Effector CD8-positive, alpha-beta T cell (primary cell): ENCODE results near the gene RBP3.

ENCODE experiments used
- DNase-seq: peaks from one replicate; lab custom pipeline; 2025; lab: John Stamatoyannopoulos, UW

The RBP3 gene

GRCh38 chr10:47336387-47337134 is 11.6 kb upstream of the RBP3 start:
- DNase-seq = no peak

GRCh38 chr10:47337310-47337709 is 10.9 kb upstream of the RBP3 start:
- DNase-seq = no peak

DNA sequence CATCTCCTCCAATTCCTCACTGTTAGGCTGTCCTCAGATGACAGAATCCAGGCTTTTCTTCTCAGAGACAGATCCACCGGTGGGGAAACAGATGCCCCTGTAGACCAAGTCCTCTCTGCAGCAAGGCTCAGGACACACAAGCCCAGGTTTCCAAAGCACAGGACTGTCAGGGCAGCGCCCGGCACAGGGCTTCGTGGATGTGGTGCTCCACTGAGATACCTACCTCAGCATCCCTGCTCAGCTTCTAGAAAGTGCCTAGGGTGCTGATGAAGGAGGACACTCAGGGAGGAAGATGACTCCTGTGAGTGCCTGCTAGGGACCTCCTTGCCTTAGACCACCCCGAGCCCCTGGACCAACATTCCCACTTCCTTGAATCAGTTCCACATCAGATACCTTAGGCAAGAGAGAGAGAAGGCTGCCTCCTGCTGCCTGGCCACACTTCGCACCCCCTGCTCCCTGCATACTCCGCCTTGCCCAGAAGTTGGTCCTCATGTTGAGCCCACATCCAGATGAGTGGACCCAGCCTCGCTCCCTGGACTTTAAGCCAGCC is 8.9 kb upstream of the RBP3 start:
- DNase-seq = no peak

- no peak for DNase-seq
Measured at GRCh38 chr10:47339759-47340607, 8.2 kb upstream of the RBP3 start.

GRCh38 chr10:47340608-47341170 is 7.5 kb upstream of the RBP3 start:
- peak; percentile 63 for DNase-seq

- DNase-seq = no peak
Measured at GRCh38 chr10:47344996-47345870, 2.9 kb upstream of the RBP3 start.

DNA sequence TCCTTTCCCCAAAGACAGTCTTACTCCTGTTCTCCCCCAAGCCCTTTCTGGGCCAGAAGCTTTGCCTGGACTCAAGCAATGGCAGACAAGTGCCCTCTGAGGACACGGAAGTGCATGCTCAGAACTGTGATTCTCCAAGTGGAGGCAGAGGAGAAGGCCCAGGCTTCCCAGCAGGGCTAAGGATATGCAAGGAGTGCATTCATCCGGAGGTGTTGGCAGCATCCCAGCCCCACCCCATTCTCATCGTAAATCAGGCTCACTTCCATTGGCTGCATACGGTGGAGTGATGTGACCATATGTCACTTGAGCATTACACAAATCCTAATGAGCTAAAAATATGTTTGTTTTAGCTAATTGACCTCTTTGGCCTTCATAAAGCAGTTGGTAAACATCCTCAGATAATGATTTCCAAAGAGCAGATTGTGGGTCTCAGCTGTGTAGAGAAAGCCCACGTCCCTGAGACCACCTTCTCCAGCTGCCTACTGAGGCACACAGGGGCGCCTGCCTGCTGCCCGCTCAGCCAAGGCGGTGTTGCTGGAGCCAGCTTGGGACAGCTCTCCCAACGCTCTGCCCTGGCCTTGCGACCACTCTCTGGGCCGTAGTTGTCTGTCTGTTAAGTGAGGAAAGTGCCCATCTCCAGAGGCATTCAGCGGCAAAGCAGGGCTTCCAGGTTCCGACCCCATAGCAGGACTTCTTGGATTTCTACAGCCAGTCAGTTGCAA is 1.4 kb upstream of the RBP3 start:
- DNase-seq = no peak

DNA sequence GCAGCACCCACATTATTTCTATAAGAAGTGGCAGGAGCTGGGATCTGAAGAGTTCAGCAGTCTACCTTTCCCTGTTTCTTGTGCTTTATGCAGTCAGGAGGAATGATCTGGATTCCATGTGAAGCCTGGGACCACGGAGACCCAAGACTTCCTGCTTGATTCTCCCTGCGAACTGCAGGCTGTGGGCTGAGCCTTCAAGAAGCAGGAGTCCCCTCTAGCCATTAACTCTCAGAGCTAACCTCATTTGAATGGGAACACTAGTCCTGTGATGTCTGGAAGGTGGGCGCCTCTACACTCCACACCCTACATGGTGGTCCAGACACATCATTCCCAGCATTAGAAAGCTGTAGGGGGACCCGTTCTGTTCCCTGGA is 874 bp upstream of the RBP3 start:
- DNase-seq = no peak

DNA sequence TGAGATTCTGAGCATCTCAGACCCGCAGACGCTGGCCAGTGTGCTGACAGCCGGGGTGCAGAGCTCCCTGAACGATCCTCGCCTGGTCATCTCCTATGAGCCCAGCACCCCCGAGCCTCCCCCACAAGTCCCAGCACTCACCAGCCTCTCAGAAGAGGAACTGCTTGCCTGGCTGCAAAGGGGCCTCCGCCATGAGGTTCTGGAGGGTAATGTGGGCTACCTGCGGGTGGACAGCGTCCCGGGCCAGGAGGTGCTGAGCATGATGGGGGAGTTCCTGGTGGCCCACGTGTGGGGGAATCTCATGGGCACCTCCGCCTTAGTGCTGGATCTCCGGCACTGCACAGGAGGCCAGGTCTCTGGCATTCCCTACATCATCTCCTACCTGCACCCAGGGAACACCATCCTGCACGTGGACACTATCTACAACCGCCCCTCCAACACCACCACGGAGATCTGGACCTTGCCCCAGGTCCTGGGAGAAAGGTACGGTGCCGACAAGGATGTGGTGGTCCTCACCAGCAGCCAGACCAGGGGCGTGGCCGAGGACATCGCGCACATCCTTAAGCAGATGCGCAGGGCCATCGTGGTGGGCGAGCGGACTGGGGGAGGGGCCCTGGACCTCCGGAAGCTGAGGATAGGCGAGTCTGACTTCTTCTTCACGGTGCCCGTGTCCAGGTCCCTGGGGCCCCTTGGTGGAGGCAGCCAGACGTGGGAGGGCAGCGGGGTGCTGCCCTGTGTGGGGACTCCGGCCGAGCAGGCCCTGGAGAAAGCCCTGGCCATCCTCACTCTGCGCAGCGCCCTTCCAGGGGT is 703 bp downstream of the RBP3 start:
- DNase-seq = no peak

- DNase-seq = no peak
Measured at GRCh38 chr10:47349516-47349915, 1.4 kb downstream of the RBP3 start.

DNA sequence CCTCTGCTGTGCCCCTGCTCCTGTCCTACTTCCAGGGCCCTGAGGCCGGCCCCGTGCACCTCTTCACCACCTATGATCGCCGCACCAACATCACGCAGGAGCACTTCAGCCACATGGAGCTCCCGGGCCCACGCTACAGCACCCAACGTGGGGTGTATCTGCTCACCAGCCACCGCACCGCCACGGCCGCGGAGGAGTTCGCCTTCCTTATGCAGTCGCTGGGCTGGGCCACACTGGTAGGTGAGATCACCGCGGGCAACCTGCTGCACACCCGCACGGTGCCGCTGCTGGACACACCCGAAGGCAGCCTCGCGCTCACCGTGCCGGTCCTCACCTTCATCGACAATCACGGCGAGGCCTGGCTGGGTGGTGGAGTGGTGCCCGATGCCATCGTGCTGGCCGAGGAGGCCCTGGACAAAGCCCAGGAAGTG is 1.8 kb downstream of the RBP3 start:
- no peak for DNase-seq

DNA sequence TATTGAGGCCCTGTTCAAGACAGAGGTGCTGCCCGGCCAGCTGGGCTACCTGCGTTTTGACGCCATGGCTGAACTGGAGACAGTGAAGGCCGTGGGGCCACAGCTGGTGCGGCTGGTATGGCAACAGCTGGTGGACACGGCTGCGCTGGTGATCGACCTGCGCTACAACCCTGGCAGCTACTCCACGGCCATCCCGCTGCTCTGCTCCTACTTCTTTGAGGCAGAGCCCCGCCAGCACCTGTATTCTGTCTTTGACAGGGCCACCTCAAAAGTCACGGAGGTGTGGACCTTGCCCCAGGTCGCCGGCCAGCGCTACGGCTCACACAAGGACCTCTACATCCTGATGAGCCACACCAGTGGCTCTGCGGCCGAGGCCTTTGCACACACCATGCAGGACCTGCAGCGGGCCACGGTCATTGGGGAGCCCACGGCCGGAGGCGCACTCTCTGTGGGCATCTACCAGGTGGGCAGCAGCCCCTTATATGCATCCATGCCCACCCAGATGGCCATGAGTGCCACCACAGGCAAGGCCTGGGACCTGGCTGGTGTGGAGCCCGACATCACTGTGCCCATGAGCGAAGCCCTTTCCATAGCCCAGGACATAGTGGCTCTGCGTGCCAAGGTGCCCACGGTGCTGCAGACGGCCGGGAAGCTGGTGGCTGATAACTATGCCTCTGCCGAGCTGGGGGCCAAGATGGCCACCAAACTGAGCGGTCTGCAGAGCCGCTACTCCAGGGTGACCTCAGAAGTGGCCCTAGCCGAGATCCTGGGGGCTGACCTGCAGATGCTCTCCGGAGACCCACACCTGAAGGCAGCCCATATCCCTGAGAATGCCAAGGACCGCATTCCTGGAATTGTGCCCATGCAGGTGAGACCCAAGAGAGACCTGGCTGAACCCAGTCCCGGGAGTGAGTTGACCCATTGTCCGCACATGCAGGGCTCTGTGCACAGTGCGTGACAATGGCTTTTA is 2.8 kb downstream of the RBP3 start:
- no peak for DNase-seq

DNA sequence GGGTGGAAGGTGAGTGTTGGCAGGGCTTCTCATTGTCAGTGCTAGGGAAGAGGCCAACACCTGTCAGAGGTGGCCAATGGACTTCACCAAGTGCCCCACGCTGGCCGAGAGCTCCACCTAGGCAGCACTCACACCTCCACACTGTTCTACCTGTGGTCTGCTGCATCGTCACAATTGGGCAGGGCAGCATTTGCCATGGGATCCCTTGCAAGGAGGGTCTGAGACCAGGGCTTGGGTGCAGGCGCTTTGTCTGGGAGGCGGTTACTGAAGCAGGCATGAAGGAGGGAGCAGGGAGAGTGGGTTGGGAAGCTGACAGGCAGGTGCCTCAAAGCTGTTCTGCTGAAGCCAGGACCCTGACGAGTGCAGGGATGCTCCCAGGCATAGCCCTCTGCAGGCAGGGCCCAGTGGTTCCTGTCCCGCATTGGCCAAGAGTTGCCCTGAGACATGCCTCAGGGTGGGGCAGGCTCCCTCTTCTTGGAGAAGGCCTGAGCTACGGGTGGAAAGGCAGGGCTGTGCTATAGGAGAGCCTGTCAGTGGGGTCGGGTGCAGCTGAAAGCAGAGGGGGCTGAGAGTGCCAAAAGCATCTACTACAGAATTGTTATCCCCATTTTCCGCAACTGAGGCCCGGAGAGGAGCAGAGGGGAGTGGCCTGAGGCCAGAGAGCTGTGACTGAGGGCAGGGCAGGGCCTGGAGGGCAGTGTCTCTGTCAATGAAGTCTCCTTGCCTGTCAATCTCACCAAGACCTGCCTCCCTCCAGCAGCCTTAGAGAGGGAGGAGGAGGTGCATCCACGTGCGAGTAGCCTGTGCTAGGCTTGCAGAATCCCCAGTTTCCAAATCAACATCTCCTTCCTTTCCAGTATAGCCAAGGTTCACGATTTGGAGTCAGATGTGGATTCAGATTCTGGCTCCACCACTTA is 4.0 kb downstream of the RBP3 start:
- DNase-seq = no peak

- no peak for DNase-seq
Measured at GRCh38 chr10:47353351-47353750, 5.2 kb downstream of the RBP3 start.

GRCh38 chr10:47354165-47354564 is 6.0 kb downstream of the RBP3 start:
- no peak for DNase-seq

DNA sequence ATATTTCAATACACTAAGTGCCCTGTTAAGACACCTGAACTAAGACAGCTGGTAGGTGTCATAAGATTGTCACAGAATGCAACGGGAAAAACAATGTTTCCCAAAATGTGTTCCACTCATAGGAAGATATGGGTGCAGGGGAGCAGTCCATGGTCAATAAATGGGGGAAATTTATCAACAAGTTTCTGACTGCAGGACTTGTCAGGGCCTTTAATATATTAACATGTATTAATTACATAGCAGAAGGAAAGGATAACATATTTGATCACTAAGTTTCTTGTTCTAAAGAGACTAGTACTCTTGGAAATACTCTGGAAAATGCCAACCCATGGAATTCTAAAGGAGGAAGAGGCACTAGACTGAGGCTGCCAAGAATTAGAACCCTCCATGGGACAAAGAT is 6.7 kb downstream of the RBP3 start:
- no peak for DNase-seq

DNA sequence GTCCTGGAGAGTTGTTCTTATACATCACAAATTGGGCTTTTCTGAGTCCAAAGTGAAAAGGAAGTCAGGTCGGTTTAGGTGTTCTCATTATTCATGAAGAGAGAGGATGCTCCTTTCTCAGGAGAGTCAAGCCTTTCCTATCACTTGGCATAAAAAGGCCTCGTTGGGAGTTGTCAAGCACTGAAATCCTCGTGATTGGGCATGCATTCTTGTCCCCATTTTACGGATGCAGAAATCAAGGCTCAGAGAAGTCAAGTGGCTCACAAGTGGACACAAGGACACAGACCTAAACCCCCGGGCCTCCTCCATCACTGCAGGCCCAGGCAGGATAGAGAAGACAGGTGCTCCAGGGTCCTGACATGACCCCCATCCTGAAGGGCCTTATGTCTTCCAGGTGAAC is 8.5 kb downstream of the RBP3 start:
- no peak for DNase-seq

DNA sequence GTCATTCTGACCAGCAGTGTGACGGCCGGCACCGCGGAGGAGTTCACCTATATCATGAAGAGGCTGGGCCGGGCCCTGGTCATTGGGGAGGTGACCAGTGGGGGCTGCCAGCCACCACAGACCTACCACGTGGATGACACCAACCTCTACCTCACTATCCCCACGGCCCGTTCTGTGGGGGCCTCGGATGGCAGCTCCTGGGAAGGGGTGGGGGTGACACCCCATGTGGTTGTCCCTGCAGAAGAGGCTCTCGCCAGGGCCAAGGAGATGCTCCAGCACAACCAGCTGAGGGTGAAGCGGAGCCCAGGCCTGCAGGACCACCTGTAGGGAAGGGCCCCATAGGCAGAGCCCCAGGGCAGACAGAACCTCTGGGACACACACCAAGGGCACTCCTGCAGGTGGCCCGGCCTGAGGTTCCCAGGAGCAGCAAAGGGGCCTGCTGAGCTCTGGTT is 9.0 kb downstream of the RBP3 start:
- no peak for DNase-seq
